GM21423 (cell line): ENCODE data around the gene BCAS1.
"Not testable (repeated sequence)": the region's sequence is repeated elsewhere in the genome, so short reads cannot be mapped to it uniquely, and the experiment has no call there.

ENCODE experiments used
- ATAC-seq: cut with Tn5 transposase; IDR thresholded peaks from one replicate; pipeline ENCODE4 v1.9.1; 2021; ENCODE audit warnings: mild to moderate bottlenecking, moderate library complexity; ENCODE audit not compliant: unreplicated experiment

Gene BCAS1

GRCh38 chr20:54020868-54021267 is 49.5 kb downstream of the BCAS1 start:
- no peak for ATAC-seq

- no peak for ATAC-seq
Measured at GRCh38 chr20:54020348-54020747, 50.0 kb downstream of the BCAS1 start.

GRCh38 chr20:54019585-54019984 is 50.8 kb downstream of the BCAS1 start:
- ATAC-seq = no peak

- ATAC-seq = no peak
Measured at GRCh38 chr20:54019127-54019526, 51.3 kb downstream of the BCAS1 start.

- peak; percentile 93 for ATAC-seq
Measured at GRCh38 chr20:54017846-54018245, 52.5 kb downstream of the BCAS1 start.

- no peak for ATAC-seq
Measured at GRCh38 chr20:54015496-54015895, 54.9 kb downstream of the BCAS1 start.

- no peak for ATAC-seq
Measured at GRCh38 chr20:54014293-54014926, 56.0 kb downstream of the BCAS1 start.

GRCh38 chr20:54013471-54013870 is 56.9 kb downstream of the BCAS1 start:
- no peak for ATAC-seq

GRCh38 chr20:54011346-54011745 is 59.0 kb downstream of the BCAS1 start:
- no peak for ATAC-seq

GRCh38 chr20:54006216-54006615 is 64.2 kb downstream of the BCAS1 start:
- not testable (repeated sequence) for ATAC-seq

- no peak for ATAC-seq
Measured at GRCh38 chr20:54005524-54005923, 64.9 kb downstream of the BCAS1 start.

- ATAC-seq = peak; percentile 97
Measured at GRCh38 chr20:54004445-54004844, 65.9 kb downstream of the BCAS1 start.

- ATAC-seq = no peak
Measured at GRCh38 chr20:54002741-54003140, 67.7 kb downstream of the BCAS1 start.

GRCh38 chr20:54002056-54002575 is 68.3 kb downstream of the BCAS1 start:
- ATAC-seq = no peak

GRCh38 chr20:54000914-54001313 is 69.5 kb downstream of the BCAS1 start:
- no peak for ATAC-seq

GRCh38 chr20:54000262-54000661 is 70.1 kb downstream of the BCAS1 start:
- ATAC-seq = no peak

GRCh38 chr20:53999077-53999476 is 71.3 kb downstream of the BCAS1 start:
- ATAC-seq = no peak

- ATAC-seq = no peak
Measured at GRCh38 chr20:53996584-53997486, 73.6 kb downstream of the BCAS1 start.

GRCh38 chr20:53995949-53996348 is 74.4 kb downstream of the BCAS1 start:
- ATAC-seq = no peak

- ATAC-seq = no peak
Measured at GRCh38 chr20:53994088-53994487, 76.3 kb downstream of the BCAS1 start.

GRCh38 chr20:53993310-53993709 is 77.1 kb downstream of the BCAS1 start:
- no peak for ATAC-seq
